K562 (cell line): ENCODE results near the gene TGFBR2. TPM values are rescaled to one million over a fixed set of nuclear protein-coding genes. Genes with fewer than 3 reads are reported as not detected.

ENCODE experiments used
- ATAC-seq: fragments of 200-7000 bp; cut with Tn5 transposase; 3 replicates; pipeline ENCODE4 v1.9.1; 2020; ENCODE audit warnings: moderate library complexity
- BruUV-seq: library from RNA; stranded (reverse); fragments of 400-500 nt; replicated peaks from 2 replicates; lab custom pipeline; 2021; lab: Mats Ljungman, UMichigan
- CTCF ChIA-PET: fragments of 300-600 bp; formaldehyde crosslinking; extraction: SDS; loops from one replicate; lab custom pipeline; 2021; ENCODE audit warnings: low intra/inter-chr PET ratio; lab: Yijun Ruan, JAX
- POLR2A ChIA-PET: fragments of 300-600, 350-650 bp; sonication (Branson Sonifier 250); formaldehyde crosslinking; extraction: SDS; loops from one replicate; lab custom pipeline; 2021; ENCODE audit warnings: antibody characterized with exemption, inconsistent platforms; lab: Yijun Ruan, JAX
- DNase-seq, 4 experiments: peaks; one replicate each; pipeline versions ENCODE4 v3.0.0 to v3.0.0-alpha.2; 2011 to 2018; ENCODE audit warnings: low spot score in 3 of 4, mixed read lengths in 3 of 4; ENCODE audit errors: extremely low read depth in 1 of 4
- FAIRE-seq: peaks from 2 replicates; lab custom pipeline; 2011; peaks lifted over from hg19 to GRCh38; lab: Jason Lieb, UNC
- H2AFZ ChIP-seq: 2 replicates; pipeline ENCODE4 v1.6.0; 2011; ENCODE audit warnings: low read depth, low read length, control low read depth, inconsistent platforms
- H3K27ac ChIP-seq: fragments of 200-600 bp; 3 replicates; pipeline ENCODE4 v1.8.0; 2011; ENCODE audit warnings: low read depth, mild to moderate bottlenecking, control low read depth, inconsistent platforms, low read length, moderate library complexity, mixed read lengths; ENCODE audit errors: extremely low read depth
- H3K27me3 ChIP-seq, 2 experiments: fragments of 300-600 bp in 1 of 2; 2 replicates in 1 of 2; 3 replicates in 1 of 2; pipeline versions ENCODE4 v1.6.0 to v1.8.0; 2011; ENCODE audit warnings: inconsistent platforms in 2 of 2, low read length in 2 of 2, mild to moderate bottlenecking in 1 of 2, mixed read lengths in 1 of 2, moderate library complexity in 1 of 2; ENCODE audit not compliant: control insufficient read depth in 2 of 2, insufficient read depth in 2 of 2
- H3K36me3 ChIP-seq: fragments of 300-600 bp; 3 replicates; pipeline ENCODE4 v1.8.0; 2011; ENCODE audit warnings: mild to moderate bottlenecking, low read length, inconsistent platforms; ENCODE audit not compliant: control insufficient read depth, insufficient read depth
- H3K4me1 ChIP-seq, 2 experiments: fragments of 200-600 bp in 1 of 2; replicated peaks in 1 of 2; 2 replicates in 1 of 2; 3 replicates in 1 of 2; pipeline versions ENCODE4 v1.5.1 to v1.8.0; 2011; ENCODE audit warnings: inconsistent platforms in 2 of 2, low read length in 2 of 2, mild to moderate bottlenecking in 1 of 2, mixed read lengths in 1 of 2, moderate library complexity in 1 of 2; ENCODE audit not compliant: control insufficient read depth in 2 of 2, insufficient read depth in 2 of 2
- H3K4me2 ChIP-seq: 2 replicates; pipeline ENCODE4 v1.6.1; 2011; ENCODE audit warnings: low read length, control low read depth, inconsistent platforms, mixed read lengths; ENCODE audit not compliant: insufficient read depth
- H3K4me3 ChIP-seq: fragments of 200-600 bp; sonication (generic), shearing (Covaris generic); 2 replicates; pipeline ENCODE4 v1.5.1; 2016; ENCODE audit warnings: control low read depth, inconsistent platforms
- H3K79me2 ChIP-seq: fragments of 200-600 bp; 3 replicates; pipeline ENCODE4 v1.8.0; 2011; ENCODE audit warnings: low read length, inconsistent platforms; ENCODE audit not compliant: control insufficient read depth, insufficient read depth
- H3K9ac ChIP-seq, 2 experiments: 2 replicates each; pipeline versions ENCODE4 v1.6.0 to v1.6.1; 2011; ENCODE audit warnings: low read depth in 2 of 2, low read length in 2 of 2, control low read depth in 1 of 2, inconsistent platforms in 1 of 2, mild to moderate bottlenecking in 1 of 2, mixed read lengths in 1 of 2; ENCODE audit not compliant: insufficient read depth in 1 of 2
- H3K9me1 ChIP-seq: one replicate; pipeline ENCODE4 v1.6.0; 2011; ENCODE audit warnings: inconsistent platforms, mild to moderate bottlenecking, low read length, moderate library complexity; ENCODE audit not compliant: control insufficient read depth, insufficient read depth
- H3K9me3 ChIP-seq: replicated peaks from 2 replicates; pipeline ENCODE4 v1.5.1; 2011; ENCODE audit warnings: low read depth, low read length, inconsistent platforms; ENCODE audit not compliant: control insufficient read depth, insufficient read depth
- H4K20me1 ChIP-seq: replicated peaks from 2 replicates; pipeline ENCODE4 v1.6.1; 2011; ENCODE audit warnings: low read length, inconsistent platforms, mixed read lengths; ENCODE audit not compliant: control insufficient read depth, insufficient read depth
- CBFB ChIP-seq: sonication (generic); formaldehyde crosslinking; IDR thresholded peaks from 2 replicates; pipeline ENCODE4 v1.4.0; 2020; ENCODE audit warnings: mild to moderate bottlenecking, missing genetic modification reagents
- MBD2 ChIP-seq: sonication (generic); IDR thresholded peaks from 2 replicates; pipeline ENCODE4 v1.6.1; 2016; ENCODE audit warnings: low read depth, borderline replicate concordance
- MED1 ChIP-seq: sonication (generic); formaldehyde crosslinking; IDR thresholded peaks from 2 replicates; pipeline ENCODE4 v1.8.1; 2023; ENCODE audit warnings: missing genetic modification reagents, borderline replicate concordance
- POLR2AphosphoS2 ChIP-seq: IDR thresholded peaks from 2 replicates; pipeline ENCODE4 v1.6.1; 2012; ENCODE audit warnings: low read length, improper control_type of control experiment
- ZC3H11A ChIP-seq: IDR thresholded peaks from 2 replicates; pipeline ENCODE4 v1.6.1; 2012; ENCODE audit warnings: low read depth, low read length, improper control_type of control experiment
- ZNF79 ChIP-seq: fragments of 250-450 bp; sonication (Bioruptor Pico); IDR thresholded peaks from 2 replicates; pipeline ENCODE4 v1.4.0; 2020; ENCODE audit warnings: low read depth, mild to moderate bottlenecking, moderate library complexity
- WGBS: fragments of 100-300 bp; shearing (Covaris generic); methylation state at CpG from one replicate; pipeline ENCODE4 v1.1.6; 2016; ENCODE audit warnings: low coverage, mixed read lengths; ENCODE audit not compliant: insufficient coverage; ENCODE audit errors: missing lambda C conversion rate; 5-methylcytosine and 5-hydroxymethylcytosine counted together
- in situ Hi-C: fragments of 300-500 bp; cut with MboI; formaldehyde crosslinking; loops from 4 replicates; pipeline ENCODE4 v1.15.0; 2018; ENCODE audit warnings: inconsistent platforms, mixed read lengths
- intact Hi-C: fragments of 100-400 bp; cut with micrococcal nuclease; formaldehyde crosslinking; loops from 2 replicates; pipeline ENCODE4 v1.14.2; 2022
- polyA plus RNA-seq, 8 experiments: library from polyadenylated mRNA; depleted of rRNA in 4 of 8; stranded (reverse) in 5 of 8; unstranded in 3 of 8; fragments of >200 nt; fragmentation: Nextera tagmentation in 2 of 8; fragmentation: Illumina TruSeq in 1 of 8; extraction: Ambion mirVana in 2 of 8; extraction: Trizol in 1 of 8; gene quantifications; 2 replicates each; pipeline versions ENCODE4 v1.2.1 to v1.2.3, GENCODE V29; 2011 to 2014; ENCODE audit warnings: inconsistent platforms in 1 of 8, missing spikeins in 1 of 8
- total RNA-seq, 7 experiments: library from RNA; depleted of rRNA in 6 of 7; stranded (reverse); fragments of >200 nt in 6 of 7; fragmentation: Illumina TruSeq in 2 of 7; extraction: Trizol in 2 of 7; gene quantifications; 2 replicates each; pipeline versions ENCODE4 v1.2.1 to v1.2.3, GENCODE V29; 2011 to 2021; ENCODE audit warnings: low replicate concordance in 1 of 7
- TF ChIP-seq, protein P1 (sequence below), 2 experiments: fragments of 450-650 bp; IDR thresholded peaks; 2 replicates each; pipeline ENCODE4 v1.6.1; 2016; ENCODE audit warnings: mild to moderate bottlenecking in 2 of 2, borderline replicate concordance in 1 of 2, low read depth in 1 of 2, moderate library complexity in 1 of 2
- TF ChIP-seq, protein P2 (sequence below): fragments of 250-450 bp; sonication (Bioruptor Pico); IDR thresholded peaks from 2 replicates; pipeline ENCODE4 v1.4.0; 2020

Gene TGFBR2
- total and polyA plus RNA-seq, 9 of the 15 experiments (the other 6 are each of a cell fraction or from before 2014, with no cell fraction given): 0.11 to 0.84 (median 0.24) TPM

DNA sequence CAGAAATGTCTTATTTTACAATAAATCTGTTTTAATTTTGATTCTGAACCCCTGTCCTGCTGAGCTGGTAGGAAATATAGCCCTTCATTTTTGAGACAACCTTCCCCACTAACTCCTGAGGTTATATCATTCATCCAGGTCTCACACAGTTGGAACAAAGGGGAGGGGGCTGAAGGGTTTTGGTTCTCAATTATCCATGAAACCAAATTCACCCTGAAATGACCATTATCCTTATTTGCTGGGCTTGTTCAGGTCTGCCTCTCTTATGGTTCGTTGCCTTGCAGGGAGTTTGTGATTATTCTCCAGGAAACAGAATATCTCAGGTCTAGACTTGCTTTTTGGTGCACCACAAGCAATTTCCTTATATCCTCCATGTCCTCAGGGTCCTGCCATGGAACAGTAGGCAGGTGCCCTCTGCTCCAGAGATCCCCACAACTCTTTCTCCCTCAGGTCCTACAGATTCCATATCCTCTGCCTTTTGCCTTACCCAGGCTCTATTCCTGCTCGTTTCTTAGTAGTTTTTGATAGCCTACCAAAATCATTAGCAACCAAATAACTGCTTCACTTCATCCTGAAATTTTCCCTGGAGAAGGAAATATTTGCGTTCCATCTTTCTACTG, 94.4 kb downstream of the TGFBR2 start:
- DNase-seq (no peak), ATAC-seq (no peak), FAIRE-seq (no peak)
- BruUV-seq: no TSS peak
- no peaks in the 10 kb centered on the region for H3K27me3 ChIP-seq
- no peaks in the 10 kb centered on the region for H3K9me1 ChIP-seq
- no peak overlapping the region for H3K4me2 ChIP-seq
- H4K20me1 ChIP-seq: no peaks in the 10 kb centered on the region
- no peak overlapping the region for H3K9ac ChIP-seq
- no peaks in the 10 kb centered on the region for H3K36me3 ChIP-seq
- ChIA-PET POLR2A (no interaction called here), CTCF (no interaction called here)
- intact Hi-C loops (no loop called here), in situ Hi-C loops (no loop called here)
- no peaks in the 10 kb centered on the region; the same call in 1 of the 2 replicates for H3K9me3 ChIP-seq
- no peak overlapping the region for H3K4me3 ChIP-seq
- 0% methylated on average over 3 of the region's 3 CpGs for WGBS
- no peak overlapping the region for H2AFZ ChIP-seq
- no peak overlapping the region for H3K27ac ChIP-seq
- H3K4me1 ChIP-seq: no peaks in the 10 kb centered on the region
- no peaks in the 10 kb centered on the region for H3K79me2 ChIP-seq
- no peak for TF ChIP-seq POLR2AphosphoS2
- TF ChIP-seq ZC3H11A: no peak
- TF ChIP-seq MBD2: no peak
- no peak for TF ChIP-seq MED1
- TF ChIP-seq, protein P1, sequence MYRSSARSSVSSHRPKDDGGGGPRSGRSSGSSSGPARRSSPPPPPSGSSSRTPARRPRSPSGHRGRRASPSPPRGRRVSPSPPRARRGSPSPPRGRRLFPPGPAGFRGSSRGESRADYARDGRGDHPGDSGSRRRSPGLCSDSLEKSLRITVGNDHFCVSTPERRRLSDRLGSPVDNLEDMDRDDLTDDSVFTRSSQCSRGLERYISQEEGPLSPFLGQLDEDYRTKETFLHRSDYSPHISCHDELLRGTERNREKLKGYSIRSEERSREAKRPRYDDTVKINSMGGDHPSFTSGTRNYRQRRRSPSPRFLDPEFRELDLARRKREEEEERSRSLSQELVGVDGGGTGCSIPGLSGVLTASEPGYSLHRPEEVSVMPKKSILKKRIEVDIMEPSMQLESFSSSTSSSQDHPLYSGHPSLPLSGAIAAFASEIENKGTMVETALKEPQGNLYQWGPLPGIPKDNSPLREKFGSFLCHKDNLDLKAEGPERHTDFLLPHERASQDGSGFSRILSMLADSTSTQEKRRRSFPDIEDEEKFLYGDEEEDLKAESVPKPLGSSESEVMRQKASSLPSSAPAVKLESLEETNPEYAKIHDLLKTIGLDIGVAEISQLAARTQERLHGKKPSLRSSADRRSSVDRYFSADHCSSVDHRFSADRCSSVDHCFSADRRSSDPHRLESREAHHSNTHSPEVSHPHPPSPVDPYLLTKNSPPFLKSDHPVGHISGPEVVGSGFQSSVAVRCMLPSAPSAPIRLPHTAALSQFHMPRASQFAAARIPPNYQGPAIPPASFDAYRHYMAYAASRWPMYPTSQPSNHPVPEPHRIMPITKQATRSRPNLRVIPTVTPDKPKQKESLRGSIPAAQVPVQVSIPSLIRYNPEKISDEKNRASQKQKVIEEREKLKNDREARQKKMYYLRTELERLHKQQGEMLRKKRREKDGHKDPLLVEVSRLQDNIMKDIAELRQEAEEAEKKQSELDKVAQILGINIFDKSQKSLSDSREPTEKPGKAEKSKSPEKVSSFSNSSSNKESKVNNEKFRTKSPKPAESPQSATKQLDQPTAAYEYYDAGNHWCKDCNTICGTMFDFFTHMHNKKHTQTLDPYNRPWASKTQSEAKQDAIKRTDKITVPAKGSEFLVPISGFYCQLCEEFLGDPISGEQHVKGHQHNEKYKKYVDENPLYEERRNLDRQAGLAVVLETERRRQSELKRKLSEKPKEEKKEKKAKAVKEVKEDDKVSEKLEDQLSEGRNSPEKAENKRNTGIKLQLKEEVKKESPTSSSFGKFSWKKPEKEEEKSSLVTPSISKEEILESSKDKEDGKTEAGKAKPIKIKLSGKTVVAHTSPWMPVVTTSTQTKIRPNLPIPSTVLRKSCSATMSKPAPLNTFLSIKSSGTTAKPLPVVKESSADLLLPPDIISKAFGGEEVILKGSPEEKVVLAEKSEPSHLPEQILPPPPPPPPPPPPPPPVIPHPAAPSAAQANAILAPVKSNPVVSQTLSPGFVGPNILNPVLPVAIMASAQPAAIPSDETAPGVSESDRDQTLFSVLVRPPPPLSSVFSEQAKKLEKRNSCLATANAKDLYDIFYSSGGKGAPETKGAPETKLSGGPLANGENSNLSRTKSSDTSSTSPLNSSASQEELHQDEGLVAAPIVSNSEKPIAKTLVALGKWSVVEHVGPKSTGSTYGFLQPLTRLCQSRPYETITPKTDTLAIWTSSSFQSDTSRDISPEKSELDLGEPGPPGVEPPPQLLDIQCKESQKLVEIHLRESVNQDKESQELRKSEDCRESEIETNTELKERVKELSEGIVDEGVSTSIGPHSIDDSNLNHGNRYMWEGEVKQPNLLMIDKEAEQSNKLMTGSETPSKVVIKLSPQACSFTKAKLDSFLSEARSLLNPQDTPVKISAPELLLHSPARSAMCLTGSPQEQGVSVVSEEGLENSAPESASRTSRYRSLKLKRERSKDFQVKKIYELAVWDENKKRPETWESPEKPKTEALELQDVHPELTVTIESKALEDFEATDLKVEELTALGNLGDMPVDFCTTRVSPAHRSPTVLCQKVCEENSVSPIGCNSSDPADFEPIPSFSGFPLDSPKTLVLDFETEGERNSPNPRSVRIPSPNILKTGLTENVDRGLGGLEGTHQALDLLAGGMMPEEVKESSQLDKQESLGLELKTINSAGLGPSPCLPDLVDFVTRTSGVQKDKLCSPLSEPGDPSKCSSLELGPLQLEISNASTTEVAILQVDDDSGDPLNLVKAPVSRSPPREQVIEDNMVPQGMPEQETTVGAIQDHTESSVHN (IDR thresholded peaks at IDR 0.05; ENCODE audit: borderline replicate concordance in 1 of 2, low read depth in 1 of 2): no peak
- TF ChIP-seq, protein P2, sequence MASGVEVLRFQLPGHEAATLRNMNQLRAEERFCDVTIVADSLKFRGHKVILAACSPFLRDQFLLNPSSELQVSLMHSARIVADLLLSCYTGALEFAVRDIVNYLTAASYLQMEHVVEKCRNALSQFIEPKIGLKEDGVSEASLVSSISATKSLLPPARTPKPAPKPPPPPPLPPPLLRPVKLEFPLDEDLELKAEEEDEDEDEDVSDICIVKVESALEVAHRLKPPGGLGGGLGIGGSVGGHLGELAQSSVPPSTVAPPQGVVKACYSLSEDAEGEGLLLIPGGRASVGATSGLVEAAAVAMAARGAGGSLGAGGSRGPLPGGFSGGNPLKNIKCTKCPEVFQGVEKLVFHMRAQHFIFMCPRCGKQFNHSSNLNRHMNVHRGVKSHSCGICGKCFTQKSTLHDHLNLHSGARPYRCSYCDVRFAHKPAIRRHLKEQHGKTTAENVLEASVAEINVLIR: no peak
- no peak for TF ChIP-seq ZNF79 (CRISPR knock-in tag)
- TF ChIP-seq CBFB (CRISPR knock-in tag): no peak
